Prostate gland (tissue), 2 donors: Measurements from ENCODE around the gene F12. TPM values are rescaled to one million over a fixed set of nuclear protein-coding genes. Genes with fewer than 3 reads are reported as not detected.

Experiments used
- DNase-seq: peaks from one replicate; pipeline ENCODE4 v3.0.0-alpha.2; 2019; ENCODE audit warnings: low spot score
- H3K27ac ChIP-seq, 2 donors: fragments of 200-600 bp; sonication (generic); 2 replicates each; pipeline ENCODE4 v1.5.1; 2017 to 2019
- H3K27me3 ChIP-seq: fragments of 200-600 bp; sonication (generic); replicated peaks from 2 replicates; pipeline ENCODE4 v1.5.1; 2019; ENCODE audit not compliant: insufficient read depth
- H3K36me3 ChIP-seq, 2 donors: fragments of 200-600 bp; sonication (generic); 1 replicate in 1 of 2; 2 replicates in 1 of 2; pipeline versions ENCODE4 v1.5.1 to v1.8.1; 2017 to 2019
- H3K4me1 ChIP-seq: fragments of 200-600 bp; sonication (generic); replicated peaks from 2 replicates; pipeline ENCODE4 v1.5.1; 2019
- H3K4me3 ChIP-seq, 2 donors: fragments of 200-600 bp; sonication (generic); 2 replicates each; pipeline ENCODE4 v1.5.1; 2017 to 2019
- H3K9me3 ChIP-seq: fragments of 200-600 bp; sonication (generic); 2 replicates; pipeline ENCODE4 v1.5.1; 2017
- CTCF ChIP-seq, 4 experiments: fragments of 200-600 bp in 2 of 4; fragments of 450-650 bp in 2 of 4; sonication (generic) in 2 of 4; IDR thresholded peaks; 1 replicate in 3 of 4; 2 replicates in 1 of 4; pipeline ENCODE4 v1.5.1; 2016 to 2019; ENCODE audit warnings: antibody characterized with exemption in 4 of 4, mild to moderate bottlenecking in 2 of 4, moderate library complexity in 2 of 4
- POLR2A ChIP-seq: fragments of 450-650 bp; IDR thresholded peaks from one replicate; pipeline ENCODE4 v1.6.1; 2016; ENCODE audit warnings: antibody characterized with exemption, mild to moderate bottlenecking
- POLR2AphosphoS5 ChIP-seq: sonication (generic); formaldehyde crosslinking; IDR thresholded peaks from one replicate; pipeline ENCODE4 v1.6.1; 2017; ENCODE audit warnings: antibody characterized with exemption
- WGBS: methylation state at CpG from one replicate; pipeline ENCODE4 v1.1.5; 2018; 5-methylcytosine and 5-hydroxymethylcytosine counted together
- intact Hi-C: fragments of 100-400 bp; cut with DNase I; formaldehyde crosslinking; loops from one replicate; pipeline ENCODE4 v1.14.2; 2022
- total RNA-seq, 2 donors: library from RNA; depleted of rRNA; stranded (reverse); fragments of >200 nt; gene quantifications; one replicate each; pipeline ENCODE4 v1.1.0, GENCODE V29; 2016

Gene F12
- total RNA-seq, 2 donors from 2014 or later: 0.74 to 2.6 TPM

DNA sequence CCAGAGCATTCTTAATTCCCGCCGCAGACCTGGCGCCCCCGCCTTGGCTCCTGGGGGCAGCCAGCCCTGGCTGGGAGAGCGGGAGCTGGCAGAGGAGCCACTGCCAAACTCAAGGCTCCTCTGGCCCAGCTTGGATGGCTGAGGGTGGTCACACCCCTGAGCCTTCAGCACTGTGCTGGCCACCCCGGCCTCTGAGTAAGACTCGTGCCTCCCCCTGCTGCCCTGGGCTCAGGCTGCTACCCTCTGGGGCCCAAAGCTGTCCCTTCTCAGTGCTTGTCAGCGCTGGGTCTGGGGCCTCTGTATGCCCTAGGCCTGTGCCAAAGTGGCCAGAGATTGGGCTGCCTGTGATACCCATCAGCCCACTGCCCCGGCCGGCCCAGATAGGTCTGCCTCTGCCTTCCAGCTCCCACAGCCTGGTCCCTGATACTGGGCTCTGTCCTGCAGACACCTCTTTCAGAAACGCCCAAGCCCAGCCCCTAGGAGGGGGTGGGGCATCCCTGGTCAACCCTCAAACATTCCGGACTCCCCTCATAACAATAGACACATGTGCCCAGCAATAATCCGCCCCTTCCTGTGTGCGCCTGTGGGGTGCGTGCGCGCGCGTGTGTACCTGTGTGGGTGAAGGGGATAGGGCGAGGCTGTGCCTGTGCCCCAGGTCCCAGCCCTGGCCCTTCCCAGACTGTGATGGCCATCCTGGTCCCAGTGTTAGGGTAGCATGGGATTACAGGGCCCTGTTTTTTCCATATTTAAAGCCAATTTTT is 32.9 kb upstream of the F12 start:
- intact Hi-C loops: no loop called here
- no peak for DNase-seq
- no peak for TF ChIP-seq POLR2AphosphoS5
- TF ChIP-seq POLR2A: no peak
- no peak for TF ChIP-seq CTCF (IDR thresholded peaks at IDR 0.05)
- no peaks in the 10 kb centered on the region for H3K36me3 ChIP-seq
- H3K4me1 ChIP-seq: peaks cover 3% of the 10 kb centered on the region
- WGBS: 89% methylated on average over 20 of the region's 20 CpGs
- no peaks in the 10 kb centered on the region for H3K9me3 ChIP-seq
- no peak overlapping the region for H3K27ac ChIP-seq
- H3K27me3 ChIP-seq: no peaks in the 10 kb centered on the region
- H3K4me3 ChIP-seq: no peak overlapping the region

DNA sequence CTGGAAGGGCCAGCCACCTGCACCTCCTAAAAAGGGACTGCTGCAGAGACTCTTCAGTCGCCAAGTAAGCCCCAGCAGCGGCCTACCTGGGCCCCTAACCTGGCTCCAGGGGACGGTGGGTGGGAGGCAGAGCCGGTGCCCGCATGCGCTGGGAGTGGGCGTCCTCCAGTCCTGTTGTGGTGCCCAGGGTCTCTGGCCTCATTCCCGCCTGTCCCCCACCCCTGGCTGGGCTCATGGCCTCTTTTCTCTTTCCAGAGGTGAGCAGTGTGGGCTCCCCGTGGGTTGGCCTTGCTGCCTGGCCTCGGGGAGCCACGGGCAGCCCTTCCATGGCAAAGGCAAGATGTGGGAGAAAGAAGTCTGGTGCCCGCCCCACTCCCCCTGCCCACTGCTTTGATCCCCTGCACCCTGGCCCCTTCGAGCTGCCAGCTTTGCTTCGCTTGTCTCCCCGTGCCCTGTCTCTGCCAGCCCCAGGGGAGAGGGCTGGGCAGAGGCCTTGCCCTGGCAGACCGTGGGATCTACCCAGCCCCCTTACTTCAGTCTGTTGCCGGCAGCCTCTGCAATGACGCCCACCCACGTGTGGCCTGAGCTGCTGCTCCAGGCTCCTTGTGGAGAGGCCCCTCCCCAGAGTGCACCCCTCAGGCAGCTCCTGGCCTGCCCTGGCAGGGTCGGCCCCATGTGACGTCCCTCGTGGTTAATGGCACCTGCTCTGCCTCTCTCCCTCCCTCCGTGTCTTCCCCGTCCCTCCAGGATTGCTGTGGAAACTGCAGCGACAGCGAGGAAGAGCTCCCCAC is 31.8 kb upstream of the F12 start:
- intact Hi-C loops: no loop called here
- Histone ChIP-seq H3K4me3 (no peak overlapping the region), H3K9me3 (no peaks in the 10 kb centered on the region), H3K27me3 (no peaks in the 10 kb centered on the region), H3K4me1 (no peaks in the 10 kb centered on the region), H3K36me3 (peaks cover 0 to 5% of the 10 kb centered on the region in 2 donors), H3K27ac (no peak overlapping the region)
- no peak for DNase-seq
- TF ChIP-seq POLR2A: no peak
- no peak for TF ChIP-seq CTCF (IDR thresholded peaks at IDR 0.05)
- TF ChIP-seq POLR2AphosphoS5: no peak
- 82% methylated on average over 26 of the region's 26 CpGs for WGBS

- Histone ChIP-seq H3K27ac (no peak overlapping the region), H3K4me3 (no peak overlapping the region), H3K4me1 (no peaks in the 10 kb centered on the region), H3K27me3 (no peaks in the 10 kb centered on the region), H3K9me3 (no peaks in the 10 kb centered on the region), H3K36me3 (peaks cover 0 to 9% of the 10 kb centered on the region in 2 donors)
- no peak for TF ChIP-seq POLR2AphosphoS5
- WGBS: 79% methylated on average over 24 of the region's 24 CpGs
- DNase-seq: no peak
- intact Hi-C loops: no loop called here
Measured at GRCh38 chr5:177440211-177440989, 31.0 kb upstream of the F12 start.

- H3K36me3 ChIP-seq: peaks cover 0 to 15% of the 10 kb centered on the region in 2 donors
- H3K27ac ChIP-seq: no peak overlapping the region
- intact Hi-C loops: no loop called here
- TF ChIP-seq POLR2AphosphoS5: no peak
- TF ChIP-seq CTCF (IDR thresholded peaks at IDR 0.05): no peak
- no peak for TF ChIP-seq POLR2A
- no peaks in the 10 kb centered on the region for H3K9me3 ChIP-seq
- DNase-seq: no peak
- H3K27me3 ChIP-seq: no peaks in the 10 kb centered on the region
- H3K4me1 ChIP-seq: no peaks in the 10 kb centered on the region
- 95% methylated on average over 4 of the region's 4 CpGs for WGBS
- H3K4me3 ChIP-seq: no peak overlapping the region
Measured at GRCh38 chr5:177439518-177440053, 30.2 kb upstream of the F12 start.

- Histone ChIP-seq H3K36me3 (peaks cover 2 to 25% of the 10 kb centered on the region in 2 donors), H3K27me3 (no peaks in the 10 kb centered on the region), H3K4me3 (no peak overlapping the region), H3K4me1 (no peaks in the 10 kb centered on the region), H3K9me3 (no peaks in the 10 kb centered on the region), H3K27ac (no peak overlapping the region)
- intact Hi-C loops: no loop called here
- TF ChIP-seq POLR2AphosphoS5 (no peak), CTCF (IDR thresholded peaks at IDR 0.05) (no peak), POLR2A (no peak)
- WGBS: 89% methylated on average over 10 of the region's 10 CpGs
- no peak for DNase-seq
Measured at GRCh38 chr5:177438468-177438867, 29.1 kb upstream of the F12 start.
